HEK293 (cell line): Measurements from ENCODE around the gene C6orf89.
A peak's percentile ranks its signal among the peaks of the same experiment; 100 is the strongest.

Source experiments
- CTCF ChIA-PET: fragments of 350-600 bp; formaldehyde crosslinking; extraction: SDS; loops from one replicate; lab custom pipeline; 2021; ENCODE audit warnings: antibody characterized with exemption; lab: Yijun Ruan, JAX
- POLR2A ChIA-PET: fragments of 300-600 bp; formaldehyde crosslinking; extraction: SDS; loops from one replicate; lab custom pipeline; 2020; ENCODE audit warnings: antibody characterized with exemption, inconsistent platforms; lab: Yijun Ruan, JAX
- H3K27ac ChIP-seq: fragments of 200-500 bp; sonication (Bioruptor generic); 2 replicates; pipeline ENCODE4 v1.5.1; 2014; ENCODE audit warnings: low read depth, low read length, control low read depth, inconsistent platforms; ENCODE audit errors: extremely low read depth
- H3K36me3 ChIP-seq, 2 experiments: fragments of 200-500 bp in 1 of 2; sonication (Bioruptor generic) in 1 of 2; 1 replicate in 1 of 2; 2 replicates in 1 of 2; pipeline ENCODE4 v1.5.1; 2014 to 2017; ENCODE audit warnings: inconsistent platforms in 2 of 2, low read length in 2 of 2; ENCODE audit not compliant: control insufficient read depth in 2 of 2, insufficient read depth in 1 of 2
- H3K4me1 ChIP-seq: fragments of 200-500 bp; sonication (Bioruptor generic); 2 replicates; pipeline ENCODE4 v1.5.1; 2014; ENCODE audit warnings: mild to moderate bottlenecking, low read length, inconsistent platforms; ENCODE audit not compliant: control insufficient read depth, insufficient read depth
- H3K4me3 ChIP-seq: 2 replicates; pipeline ENCODE4 v1.5.1; 2011; ENCODE audit warnings: low read depth, mild to moderate bottlenecking, control low read depth, low read length, moderate library complexity
- H3K9me3 ChIP-seq: fragments of 200-500 bp; sonication (Bioruptor generic); 2 replicates; pipeline ENCODE4 v1.5.1; 2014; ENCODE audit warnings: low read depth, low read length, inconsistent platforms; ENCODE audit not compliant: control insufficient read depth, insufficient read depth
- INSM2 ChIP-seq: fragments of 450-650 bp; formaldehyde crosslinking; IDR thresholded peaks from 2 replicates; pipeline ENCODE4 v1.5.1; 2016; ENCODE audit warnings: missing biosample characterization, missing genetic modification characterization
- PBX3 ChIP-seq: sonication (generic); formaldehyde crosslinking; IDR thresholded peaks from 2 replicates; pipeline ENCODE4 v1.8.1; 2022; ENCODE audit warnings: mild to moderate bottlenecking, moderate library complexity, missing genetic modification reagents
- SALL2 ChIP-seq: fragments of 450-650 bp; formaldehyde crosslinking; IDR thresholded peaks from 2 replicates; pipeline ENCODE4 v1.5.0; 2017; ENCODE audit warnings: missing biosample characterization, mild to moderate bottlenecking, missing genetic modification characterization, borderline replicate concordance
- SCRT2 ChIP-seq: fragments of 450-650 bp; formaldehyde crosslinking; IDR thresholded peaks from 2 replicates; pipeline ENCODE4 v1.5.1; 2016; ENCODE audit warnings: missing biosample characterization, missing genetic modification characterization
- YY2 ChIP-seq: fragments of 450-650 bp; formaldehyde crosslinking; IDR thresholded peaks from 2 replicates; pipeline ENCODE4 v1.5.1; 2016; ENCODE audit warnings: missing biosample characterization, missing genetic modification characterization
- ZBTB10 ChIP-seq: fragments of 450-650 bp; formaldehyde crosslinking; IDR thresholded peaks from 2 replicates; pipeline ENCODE4 v1.5.1; 2016; ENCODE audit warnings: missing biosample characterization, missing genetic modification characterization
- ZBTB26 ChIP-seq: fragments of 450-650 bp; formaldehyde crosslinking; optimal IDR thresholded peaks from 2 replicates; pipeline ENCODE3; 2016; ENCODE audit warnings: missing biosample characterization, mild to moderate bottlenecking, missing genetic modification characterization
- ZNF10 ChIP-seq: fragments of 450-650 bp; formaldehyde crosslinking; IDR thresholded peaks from 2 replicates; pipeline ENCODE4 v1.5.1; 2017; ENCODE audit warnings: missing biosample characterization, missing genetic modification characterization
- ZNF157 ChIP-seq: fragments of 450-650 bp; formaldehyde crosslinking; IDR thresholded peaks from 2 replicates; pipeline ENCODE4 v1.5.1; 2016; ENCODE audit warnings: missing biosample characterization, missing genetic modification characterization
- ZNF19 ChIP-seq: fragments of 450-650 bp; formaldehyde crosslinking; IDR thresholded peaks from 2 replicates; pipeline ENCODE4; 2016; ENCODE audit warnings: missing biosample characterization, missing genetic modification characterization, low read depth
- ZNF2 ChIP-seq: fragments of 450-650 bp; formaldehyde crosslinking; IDR thresholded peaks from 2 replicates; pipeline ENCODE4 v1.5.1; 2016; ENCODE audit warnings: missing biosample characterization, missing genetic modification characterization
- ZNF280C ChIP-seq: fragments of 450-650 bp; formaldehyde crosslinking; IDR thresholded peaks from 2 replicates; pipeline ENCODE4 v1.5.1; 2016; ENCODE audit warnings: missing biosample characterization, missing genetic modification characterization
- ZNF549 ChIP-seq: fragments of 450-650 bp; IDR thresholded peaks from 2 replicates; pipeline ENCODE4 v1.5.1; 2018; ENCODE audit warnings: missing biosample characterization, missing genetic modification characterization, mild to moderate bottlenecking, inconsistent platforms, moderate library complexity
- ZNF610 ChIP-seq: fragments of 450-650 bp; formaldehyde crosslinking; IDR thresholded peaks from 2 replicates; pipeline ENCODE4 v1.5.1; 2016; ENCODE audit warnings: missing biosample characterization, missing genetic modification characterization, borderline replicate concordance
- ZNF623 ChIP-seq: fragments of 450-650 bp; formaldehyde crosslinking; IDR thresholded peaks from 2 replicates; pipeline ENCODE4 v1.5.1; 2016; ENCODE audit warnings: missing biosample characterization, missing genetic modification characterization
- ZNF639 ChIP-seq: fragments of 450-650 bp; formaldehyde crosslinking; IDR thresholded peaks from 2 replicates; pipeline ENCODE4 v1.5.1; 2016; ENCODE audit warnings: missing biosample characterization, missing genetic modification characterization
- ZSCAN5A ChIP-seq: fragments of 450-650 bp; formaldehyde crosslinking; IDR thresholded peaks from 2 replicates; pipeline ENCODE4 v1.5.1; 2016; ENCODE audit warnings: missing biosample characterization, missing genetic modification characterization
- ZXDB ChIP-seq: fragments of 450-650 bp; formaldehyde crosslinking; IDR thresholded peaks from 2 replicates; pipeline ENCODE4 v1.5.1; 2016; ENCODE audit warnings: missing biosample characterization, missing genetic modification characterization

C6orf89 gene

GRCh38 chr6:36967301-36967700, 81.5 kb downstream of the C6orf89 start:
- no peak overlapping the region for H3K27ac ChIP-seq
- CTCF ChIA-PET: interaction anchor here (2.9 kb wide), 1 partner anchor 51 kb away, joined by 15 read pairs; no protein-coding TSS in a partner anchor
- POLR2A ChIA-PET: interaction anchor here (0.7 kb wide), 1 partner anchor 19 kb away, joined by 3 read pairs; the partner anchor contains the start of gene MTCH1
- H3K4me3 ChIP-seq: no peak overlapping the region
- H3K4me1 ChIP-seq: no peaks in the 10 kb centered on the region
- peaks cover 7 to 54% of the 10 kb centered on the region in 2 experiments; a peak in 1 of 3 replicates for H3K36me3 ChIP-seq
- H3K9me3 ChIP-seq: no peaks in the 10 kb centered on the region
- TF ChIP-seq INSM2 (tag by site-specific recombination) (no peak), ZBTB26 (no peak), ZXDB (tag by site-specific recombination) (no peak), ZNF549 (tag by site-specific recombination) (no peak), ZBTB10 (no peak), SCRT2 (tag by site-specific recombination) (no peak), YY2 (tag by site-specific recombination) (no peak), SALL2 (tag by site-specific recombination) (no peak), PBX3 (CRISPR knock-in tag) (no peak), ZNF2 (no peak), ZNF19 (no peak), ZNF639 (tag by site-specific recombination) (no peak), ZNF623 (tag by site-specific recombination) (no peak), ZNF610 (tag by site-specific recombination) (no peak), ZNF157 (tag by site-specific recombination) (no peak)
- TF ChIP-seq, all 188 proteins: peak for 0

- Histone ChIP-seq H3K36me3 (peaks cover 7 to 59% of the 10 kb centered on the region in 2 experiments; a peak in 1 of 3 replicates), H3K4me3 (no peak overlapping the region), H3K9me3 (no peaks in the 10 kb centered on the region), H3K4me1 (no peaks in the 10 kb centered on the region), H3K27ac (no peak overlapping the region)
- POLR2A ChIA-PET: interaction anchor here (0.7 kb wide), 1 partner anchor 18 kb away, joined by 3 read pairs; the partner anchor contains the start of gene MTCH1
- CTCF ChIA-PET: interaction anchor here (2.9 kb wide), 1 partner anchor 51 kb away, joined by 15 read pairs; no protein-coding TSS in a partner anchor
- TF ChIP-seq ZNF10 (tag by site-specific recombination) (no peak), ZSCAN5A (tag by site-specific recombination) (no peak), ZNF280C (tag by site-specific recombination) (no peak), ZNF623 (tag by site-specific recombination) (no peak), PBX3 (CRISPR knock-in tag) (0 out of 2 replicates have a peak, but pooled peaks have one; percentile 27)
Observed at GRCh38 chr6:36967757-36968156, 82.0 kb downstream of the C6orf89 start.
